Trophoblast cell (in vitro differentiated cells and primary cell): ENCODE measurements around the gene ZNF784.
A peak's percentile ranks its signal among the peaks of the same experiment; 100 is the strongest.
"Not testable (repeated sequence)": the region's sequence is repeated elsewhere in the genome, so short reads cannot be mapped to it uniquely, and the experiment has no call there.

Source experiments
- DNase-seq, 2 donors: peaks; one replicate each; pipeline ENCODE4 v3.0.0-alpha.2; 2016
- H2AFZ ChIP-seq: 2 replicates; pipeline ENCODE4 v1.6.1; 2013; ENCODE audit warnings: low read length, moderate library complexity, mild to moderate bottlenecking; ENCODE audit not compliant: insufficient read depth, poor library complexity
- H2AK5ac ChIP-seq: 2 replicates; pipeline ENCODE4 v1.6.1; 2013; ENCODE audit warnings: mild to moderate bottlenecking, low read length
- H2BK120ac ChIP-seq: 2 replicates; pipeline ENCODE4 v1.6.1; 2013; ENCODE audit warnings: low read length, mild to moderate bottlenecking, moderate library complexity; ENCODE audit not compliant: insufficient read depth, poor library complexity
- H2BK12ac ChIP-seq: 2 replicates; pipeline ENCODE4 v1.6.1; 2013; ENCODE audit warnings: mild to moderate bottlenecking, low read length, moderate library complexity
- H2BK5ac ChIP-seq: 2 replicates; pipeline ENCODE4 v1.6.1; 2013; ENCODE audit warnings: low read length, low read depth, moderate library complexity, mild to moderate bottlenecking; ENCODE audit not compliant: poor library complexity
- H3K14ac ChIP-seq: 2 replicates; pipeline ENCODE4 v1.6.1; 2013; ENCODE audit warnings: mild to moderate bottlenecking, low read length
- H3K18ac ChIP-seq: 2 replicates; pipeline ENCODE4 v1.6.1; 2013; ENCODE audit warnings: mild to moderate bottlenecking, low read length
- H3K23ac ChIP-seq: 2 replicates; pipeline ENCODE4 v1.6.1; 2013; ENCODE audit warnings: low read length
- H3K27ac ChIP-seq: 2 replicates; pipeline ENCODE4 v1.5.1; 2013; ENCODE audit warnings: low read depth, mild to moderate bottlenecking, inconsistent platforms, low read length, moderate library complexity
- H3K27me3 ChIP-seq: 2 replicates; pipeline ENCODE4 v1.6.1; 2013; ENCODE audit warnings: inconsistent platforms, mild to moderate bottlenecking, low read length, moderate library complexity; ENCODE audit not compliant: insufficient read depth
- H3K36me3 ChIP-seq, 2 experiments: 1 replicate in 1 of 2; 2 replicates in 1 of 2; pipeline ENCODE4 v1.6.1; 2013; ENCODE audit warnings: low read length in 2 of 2, mild to moderate bottlenecking in 2 of 2, moderate library complexity in 1 of 2; ENCODE audit not compliant: insufficient read depth in 2 of 2, control insufficient read depth in 1 of 2
- H3K4ac ChIP-seq: 2 replicates; pipeline ENCODE4 v1.6.1; 2013; ENCODE audit warnings: low read depth, mild to moderate bottlenecking, low read length, moderate library complexity
- H3K4me1 ChIP-seq, 2 experiments: 1 replicate in 1 of 2; 2 replicates in 1 of 2; pipeline ENCODE4 v1.6.1; 2013; ENCODE audit warnings: low read length in 2 of 2, mild to moderate bottlenecking in 2 of 2, moderate library complexity in 1 of 2; ENCODE audit not compliant: insufficient read depth in 2 of 2, control insufficient read depth in 1 of 2
- H3K4me2 ChIP-seq: 2 replicates; pipeline ENCODE4 v1.6.1; 2013; ENCODE audit warnings: inconsistent platforms, mild to moderate bottlenecking, low read length, moderate library complexity
- H3K4me3 ChIP-seq: 2 replicates; pipeline ENCODE4 v1.5.1; 2013; ENCODE audit warnings: mild to moderate bottlenecking, low read depth, low read length, inconsistent platforms
- H3K79me1 ChIP-seq: one replicate; pipeline ENCODE4 v1.6.1; 2013; ENCODE audit warnings: low read length
- H3K79me2 ChIP-seq: 2 replicates; pipeline ENCODE4 v1.6.1; 2013; ENCODE audit warnings: low read length, mild to moderate bottlenecking; ENCODE audit not compliant: control insufficient read depth, insufficient read depth, poor library complexity
- H3K9ac ChIP-seq: 2 replicates; pipeline ENCODE4 v1.6.1; 2013; ENCODE audit warnings: mild to moderate bottlenecking, low read length
- H3K9me3 ChIP-seq: 2 replicates; pipeline ENCODE4 v1.6.1; 2013; ENCODE audit warnings: low read depth, mild to moderate bottlenecking, control low read depth, inconsistent platforms, low read length; ENCODE audit not compliant: insufficient read depth
- H4K12ac ChIP-seq: 2 replicates; pipeline ENCODE4 v1.6.1; 2013; ENCODE audit warnings: low read depth, mild to moderate bottlenecking, low read length, moderate library complexity
- H4K8ac ChIP-seq: 2 replicates; pipeline ENCODE4 v1.6.1; 2013; ENCODE audit warnings: low read depth, mild to moderate bottlenecking, low read length, moderate library complexity
- H4K91ac ChIP-seq: one replicate; pipeline ENCODE4 v1.6.1; 2013; ENCODE audit warnings: low read depth, mild to moderate bottlenecking, low read length, moderate library complexity
- WGBS: extraction: QIAGEN DNeasy Blood & Tissue Kit; methylation state at CpG from one replicate; pipeline ENCODE4 v1.1.7; 2013; ENCODE audit warnings: missing lambda C conversion rate; ENCODE audit not compliant: insufficient read length, insufficient coverage; ENCODE audit errors: extremely low coverage; 5-methylcytosine and 5-hydroxymethylcytosine counted together

The ZNF784 gene

GRCh38 chr19:55584871-55585270, 39.5 kb downstream of the ZNF784 start:
- Histone ChIP-seq H4K12ac (peak overlapping the region; percentile 16), H3K9me3 (no peaks in the 10 kb centered on the region), H3K79me2 (peaks cover 9% of the 10 kb centered on the region), H3K18ac (no peak overlapping the region), H3K4me3 (no peak overlapping the region), H2BK120ac (no peak overlapping the region), H4K91ac (peak overlapping the region; percentile 47), H3K27ac (no peak overlapping the region), H3K79me1 (peaks cover 22% of the 10 kb centered on the region), H3K23ac (no peak overlapping the region), H3K4me2 (no peak overlapping the region), H3K27me3 (no peaks in the 10 kb centered on the region), H3K9ac (no peak overlapping the region), H3K4me1 (peaks cover 10 to 18% of the 10 kb centered on the region in 2 experiments), H2BK12ac (no peak overlapping the region), H2AK5ac (no peak overlapping the region), H3K4ac (no peak overlapping the region), H2BK5ac (no peak overlapping the region), H3K36me3 (no peaks in the 10 kb centered on the region), H2AFZ (no peak overlapping the region), H3K14ac (no peak overlapping the region), H4K8ac (peak overlapping the region; percentile 66)
- WGBS, result no CpG with 5 or more reads among the region's 11 CpGs
- no peak for DNase-seq

GRCh38 chr19:55583897-55584296, 40.5 kb downstream of the ZNF784 start:
- not testable (repeated sequence) for H3K36me3 ChIP-seq, H2AFZ ChIP-seq, H3K9ac ChIP-seq, H2AK5ac ChIP-seq, H3K27ac ChIP-seq, H3K4ac ChIP-seq, H4K12ac ChIP-seq, H2BK12ac ChIP-seq, H3K23ac ChIP-seq, H3K27me3 ChIP-seq, DNase-seq, H2BK5ac ChIP-seq, H3K4me3 ChIP-seq, H4K8ac ChIP-seq, H2BK120ac ChIP-seq, H3K18ac ChIP-seq, H3K9me3 ChIP-seq, H3K4me2 ChIP-seq, H3K14ac ChIP-seq, H4K91ac ChIP-seq
- peaks cover 10 to 20% of the 10 kb centered on the region in 2 experiments for H3K4me1 ChIP-seq
- H3K79me1 ChIP-seq, result peaks cover 25% of the 10 kb centered on the region
- H3K79me2 ChIP-seq, result peaks cover 13% of the 10 kb centered on the region
- WGBS, result no CpG with 5 or more reads among the region's 8 CpGs

- DNase-seq, H3K14ac ChIP-seq, H4K8ac ChIP-seq, H2BK12ac ChIP-seq, H3K27ac ChIP-seq, H3K9me3 ChIP-seq, H3K27me3 ChIP-seq, H4K91ac ChIP-seq, H2AFZ ChIP-seq, H3K23ac ChIP-seq, H3K4ac ChIP-seq, H3K9ac ChIP-seq, H3K18ac ChIP-seq, H4K12ac ChIP-seq, H3K4me2 ChIP-seq, H3K4me3 ChIP-seq, H2BK120ac ChIP-seq, H2AK5ac ChIP-seq, H2BK5ac ChIP-seq: not testable (repeated sequence)
- H3K79me1 ChIP-seq, result peaks cover 25% of the 10 kb centered on the region
- H3K36me3 ChIP-seq, result peaks cover 19 to 20% of the 10 kb centered on the region in 2 experiments
- peaks cover 10 to 20% of the 10 kb centered on the region in 2 experiments for H3K4me1 ChIP-seq
- no CpG with 5 or more reads among the region's 4 CpGs for WGBS
- H3K79me2 ChIP-seq, result peaks cover 13% of the 10 kb centered on the region
Measured at GRCh38 chr19:55582284-55582683, 42.1 kb downstream of the ZNF784 start.

- H3K4me3 ChIP-seq, result no peak overlapping the region
- no peak overlapping the region for H2AFZ ChIP-seq
- peaks cover 2% of the 10 kb centered on the region for H3K9me3 ChIP-seq
- H3K4me1 ChIP-seq, result peaks cover 8 to 17% of the 10 kb centered on the region in 2 experiments
- H4K8ac ChIP-seq, result no peak overlapping the region
- no peak overlapping the region for H2BK12ac ChIP-seq
- H3K4ac ChIP-seq, result no peak overlapping the region
- peaks cover 13% of the 10 kb centered on the region for H3K79me2 ChIP-seq
- H3K18ac ChIP-seq, result no peak overlapping the region
- no peak overlapping the region for H2AK5ac ChIP-seq
- H3K14ac ChIP-seq, result no peak overlapping the region
- no peak overlapping the region for H4K12ac ChIP-seq
- peak in 1 of 2 donors; percentile 61 for DNase-seq
- peaks cover 23 to 25% of the 10 kb centered on the region in 2 experiments for H3K36me3 ChIP-seq
- H3K79me1 ChIP-seq, result peaks cover 22% of the 10 kb centered on the region
- no CpG with 5 or more reads among the region's 6 CpGs for WGBS
- H4K91ac ChIP-seq, result no peak overlapping the region
- H3K4me2 ChIP-seq, result no peak overlapping the region
- no peaks in the 10 kb centered on the region for H3K27me3 ChIP-seq
- no peak overlapping the region for H2BK5ac ChIP-seq
- H3K23ac ChIP-seq, result no peak overlapping the region
- H2BK120ac ChIP-seq, result no peak overlapping the region
- no peak overlapping the region for H3K27ac ChIP-seq
- no peak overlapping the region for H3K9ac ChIP-seq
Measured at GRCh38 chr19:55581823-55582223, 42.5 kb downstream of the ZNF784 start.
